Effector memory CD4-positive, alpha-beta T cell (primary cell): ENCODE results near the gene ACMSD.

Experiments used
- DNase-seq, 3 donors: peaks; one replicate each; pipeline ENCODE4 v3.0.0-alpha.2; 2020
- H3K27ac ChIP-seq: 2 replicates; pipeline ENCODE4 v1.7.0; 2013; ENCODE audit warnings: mild to moderate bottlenecking, low read length, moderate library complexity; ENCODE audit not compliant: insufficient read depth, poor library complexity, severe bottlenecking
- H3K27me3 ChIP-seq: replicated peaks from 2 replicates; pipeline ENCODE4 v1.7.0; 2013; ENCODE audit warnings: mild to moderate bottlenecking, low read length; ENCODE audit not compliant: insufficient read depth, control insufficient read depth, poor library complexity, severe bottlenecking
- H3K36me3 ChIP-seq: 2 replicates; pipeline ENCODE4 v1.7.0; 2013; ENCODE audit warnings: mild to moderate bottlenecking, low read length, moderate library complexity; ENCODE audit not compliant: control insufficient read depth, insufficient read depth
- H3K4me1 ChIP-seq: 2 replicates; pipeline ENCODE4 v1.7.0; 2013; ENCODE audit warnings: low read length, mild to moderate bottlenecking; ENCODE audit not compliant: control insufficient read depth, insufficient read depth, poor library complexity, severe bottlenecking
- H3K4me3 ChIP-seq: 2 replicates; pipeline ENCODE4 v1.7.0; 2013; ENCODE audit warnings: low read length, low read depth, mild to moderate bottlenecking; ENCODE audit not compliant: insufficient read depth, poor library complexity, severe bottlenecking
- H3K9me3 ChIP-seq: 2 replicates; pipeline ENCODE4 v1.7.0; 2013; ENCODE audit warnings: mild to moderate bottlenecking, low read length, moderate library complexity; ENCODE audit not compliant: control insufficient read depth

Gene ACMSD

DNA sequence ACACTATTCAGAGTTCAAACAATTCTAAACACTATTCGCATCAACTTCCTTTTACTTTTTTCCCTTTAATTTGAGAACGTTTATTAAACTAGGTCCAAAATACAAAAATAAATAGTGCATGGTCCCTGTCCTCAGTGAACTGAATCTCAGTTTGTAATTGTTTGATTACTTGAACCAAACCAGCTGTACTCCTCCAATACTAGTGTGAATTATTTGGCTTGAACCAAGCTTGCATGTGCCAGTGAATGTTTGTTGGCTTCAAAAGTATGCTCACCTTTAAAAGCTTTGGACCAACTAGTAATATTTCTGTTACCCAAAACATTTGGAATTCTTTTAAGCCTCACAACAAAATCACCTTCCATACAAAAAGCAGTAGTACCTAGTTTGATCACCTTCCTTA lies 95.7 kb downstream of the ACMSD start:
- Histone ChIP-seq H3K36me3 (peaks cover 20% of the 10 kb centered on the region), H3K27ac (no peak overlapping the region), H3K4me1 (peaks cover 15% of the 10 kb centered on the region), H3K9me3 (no peaks in the 10 kb centered on the region), H3K27me3 (no peaks in the 10 kb centered on the region), H3K4me3 (no peak overlapping the region)
- DNase-seq: no peak

DNA sequence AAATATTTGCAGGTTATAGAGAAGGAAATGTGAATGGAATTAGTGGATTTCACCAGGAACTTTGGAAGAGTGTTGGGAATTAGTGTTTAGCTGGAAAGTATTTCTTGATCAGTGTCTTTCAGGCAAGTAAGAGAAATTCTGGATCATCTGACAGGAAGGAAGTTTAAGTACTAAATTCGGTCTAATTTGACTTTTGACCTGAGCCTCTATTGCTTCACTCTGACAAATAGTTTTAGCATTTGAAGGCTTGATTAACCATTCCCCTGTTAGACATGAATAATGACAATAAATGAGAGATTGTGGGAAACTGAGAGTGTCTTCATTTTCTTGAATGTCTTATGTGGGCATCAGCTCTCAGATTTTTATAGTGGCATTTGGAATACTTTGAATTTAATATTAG lies 96.2 kb downstream of the ACMSD start:
- H3K4me3 ChIP-seq: no peak overlapping the region
- H3K27ac ChIP-seq: no peak overlapping the region

DNA sequence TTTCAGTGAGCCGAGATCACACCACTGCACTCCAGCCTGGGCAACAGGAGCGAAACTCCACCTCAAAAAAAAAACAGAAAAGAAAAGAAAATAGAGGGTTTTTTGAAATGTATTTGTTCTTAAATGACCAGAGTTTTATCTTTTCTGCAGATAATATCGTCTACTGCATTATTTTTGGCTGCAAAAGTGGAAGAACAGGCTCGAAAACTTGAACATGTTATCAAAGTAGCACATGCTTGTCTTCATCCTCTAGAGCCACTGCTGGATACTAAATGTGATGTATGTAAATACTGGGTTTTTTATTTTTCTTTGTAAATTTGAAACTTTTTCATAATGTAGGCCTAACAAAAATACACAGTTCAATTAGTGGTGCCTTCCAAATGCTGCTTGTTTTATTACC lies 98.3 kb downstream of the ACMSD start:
- H3K27me3 ChIP-seq: no peaks in the 10 kb centered on the region
- DNase-seq: no peak
- no peaks in the 10 kb centered on the region for H3K9me3 ChIP-seq
- no peak overlapping the region for H3K4me3 ChIP-seq
- peaks cover 15% of the 10 kb centered on the region for H3K4me1 ChIP-seq
- H3K27ac ChIP-seq: no peak overlapping the region
- H3K36me3 ChIP-seq: peaks cover 38% of the 10 kb centered on the region

More for the DNA sequence above, 96.2 kb downstream of the ACMSD start:
- Histone ChIP-seq H3K27me3 (no peaks in the 10 kb centered on the region), H3K4me1 (peaks cover 15% of the 10 kb centered on the region), H3K9me3 (no peaks in the 10 kb centered on the region), H3K36me3 (peaks cover 21% of the 10 kb centered on the region)
- DNase-seq: no peak

DNA sequence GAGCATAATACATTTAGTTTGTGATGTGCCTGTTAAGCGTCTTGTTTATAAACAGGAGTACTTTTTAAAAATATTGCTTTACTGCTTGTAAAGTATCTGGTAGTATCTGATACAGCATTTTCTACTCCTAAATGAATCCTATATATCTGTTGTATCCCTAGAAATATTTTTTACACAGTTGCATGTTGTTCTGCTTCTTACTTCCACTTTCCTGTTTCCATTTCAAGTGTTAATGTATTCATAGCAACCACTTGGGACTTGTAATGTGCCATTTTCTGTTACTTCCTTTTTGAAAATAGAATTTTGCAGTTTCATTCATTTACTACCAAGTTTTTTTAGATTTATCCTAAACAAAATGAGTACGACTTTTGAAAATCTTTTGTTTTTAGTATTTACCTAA lies 105.1 kb downstream of the ACMSD start:
- Histone ChIP-seq H3K36me3 (peaks cover 55% of the 10 kb centered on the region), H3K27ac (no peak overlapping the region), H3K4me1 (no peaks in the 10 kb centered on the region), H3K27me3 (no peaks in the 10 kb centered on the region), H3K9me3 (no peaks in the 10 kb centered on the region), H3K4me3 (no peak overlapping the region)
- DNase-seq: no peak

DNA sequence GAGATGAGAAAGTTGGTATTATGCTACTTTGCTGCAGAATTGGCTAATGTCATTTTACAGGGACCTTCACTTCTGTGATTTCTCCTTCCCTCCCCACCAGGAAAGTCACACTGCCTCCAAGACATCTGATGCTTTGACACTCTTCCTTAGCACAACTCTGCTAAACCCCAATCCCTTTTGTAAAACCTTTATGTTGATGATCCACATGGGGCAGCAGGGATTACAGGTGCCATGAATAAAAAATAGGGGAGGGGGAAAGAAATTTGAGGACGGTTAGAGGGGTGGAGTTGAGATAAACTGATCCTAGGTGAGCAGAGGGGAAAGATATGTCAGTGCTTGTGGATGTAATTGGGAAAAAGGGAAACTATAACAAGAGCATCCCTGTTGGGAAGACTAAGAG lies 106.6 kb downstream of the ACMSD start:
- Histone ChIP-seq H3K4me1 (no peaks in the 10 kb centered on the region), H3K27me3 (no peaks in the 10 kb centered on the region), H3K36me3 (peaks cover 55% of the 10 kb centered on the region), H3K27ac (no peak overlapping the region), H3K4me3 (no peak overlapping the region), H3K9me3 (no peaks in the 10 kb centered on the region)
- DNase-seq: no peak

DNA sequence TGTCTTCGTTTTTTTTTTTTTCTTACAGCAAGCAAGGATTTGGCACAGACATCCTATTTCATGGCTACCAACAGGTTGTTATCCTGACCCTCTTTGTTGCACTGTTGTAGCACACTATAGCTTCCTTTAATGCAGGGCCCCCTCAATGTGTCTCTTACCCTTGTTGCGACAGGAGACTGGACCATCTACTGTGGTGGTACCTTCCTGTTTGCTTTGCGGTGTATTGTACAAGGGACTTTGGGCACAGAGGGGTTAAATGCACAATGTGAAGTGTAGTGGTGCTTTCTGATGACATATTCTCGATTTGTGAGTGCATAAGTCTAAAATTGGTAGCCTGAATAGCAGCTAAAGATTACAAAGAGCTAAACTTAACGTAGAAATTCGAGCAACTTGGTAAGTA lies 107.7 kb downstream of the ACMSD start:
- Histone ChIP-seq H3K4me1 (no peaks in the 10 kb centered on the region), H3K36me3 (peaks cover 54% of the 10 kb centered on the region), H3K27me3 (no peaks in the 10 kb centered on the region), H3K27ac (no peak overlapping the region), H3K9me3 (no peaks in the 10 kb centered on the region), H3K4me3 (no peak overlapping the region)
- no peak for DNase-seq

DNA sequence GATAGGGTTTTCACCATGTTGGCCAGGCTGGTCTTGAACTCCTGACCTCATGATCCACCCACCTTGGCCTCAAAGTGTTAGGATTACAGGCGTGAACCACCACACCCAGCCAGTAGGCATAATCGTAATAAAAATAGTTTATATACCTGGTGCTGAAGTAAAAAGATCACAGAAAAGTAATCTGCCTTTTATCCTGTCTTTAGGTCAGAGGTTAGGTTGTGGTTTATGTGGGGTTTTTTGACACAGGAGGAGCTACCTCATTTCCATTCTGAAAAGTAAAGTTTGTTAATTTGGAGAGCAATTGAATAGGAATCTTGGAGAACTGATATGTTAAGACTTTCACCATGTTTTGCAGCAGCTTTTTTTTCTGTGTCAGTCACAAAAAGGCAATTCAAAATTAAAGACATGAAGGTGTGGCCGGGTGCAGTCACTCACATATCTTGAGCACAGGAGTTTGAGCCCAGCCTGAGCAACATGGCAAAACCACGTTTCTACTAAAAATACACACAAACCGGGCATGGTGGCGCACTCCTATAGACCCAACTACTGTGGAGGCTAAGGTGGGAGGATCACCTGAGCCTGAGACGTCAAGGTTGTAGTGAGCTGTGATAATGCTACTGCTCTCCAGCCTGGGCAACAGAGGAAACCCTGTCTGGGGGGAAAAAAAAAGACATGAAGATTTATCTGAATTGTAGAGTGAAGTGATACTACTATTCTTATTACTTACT lies 111.7 kb downstream of the ACMSD start:
- Histone ChIP-seq H3K36me3 (peaks cover 74% of the 10 kb centered on the region), H3K4me3 (no peak overlapping the region), H3K27me3 (no peaks in the 10 kb centered on the region)

DNA sequence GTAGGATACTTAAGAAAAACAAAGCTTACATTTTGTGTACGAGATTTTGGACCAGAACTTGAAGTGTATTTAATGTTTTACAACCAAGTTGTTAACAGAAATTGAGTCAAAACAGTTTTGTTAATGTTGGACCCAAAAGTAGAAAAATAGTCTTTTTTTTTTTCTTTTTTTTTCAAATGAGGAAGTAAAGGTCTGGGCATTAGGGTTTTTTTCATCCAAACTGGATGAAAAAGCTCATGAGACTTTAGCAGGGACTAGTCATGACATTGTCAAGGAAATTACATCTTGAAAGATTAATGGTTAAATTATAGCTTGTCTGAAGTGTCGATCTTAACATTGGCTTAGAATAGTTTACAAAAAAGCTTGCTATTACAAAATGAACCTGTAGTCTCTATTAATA lies 112.5 kb downstream of the ACMSD start:
- H3K4me3 ChIP-seq: no peak overlapping the region
- H3K36me3 ChIP-seq: peaks cover 71% of the 10 kb centered on the region
- H3K27ac ChIP-seq: no peak overlapping the region
- no peak for DNase-seq
- H3K27me3 ChIP-seq: no peaks in the 10 kb centered on the region
- no peaks in the 10 kb centered on the region for H3K4me1 ChIP-seq
- H3K9me3 ChIP-seq: no peaks in the 10 kb centered on the region

More for the DNA sequence above, 111.7 kb downstream of the ACMSD start:
- H3K27ac ChIP-seq: no peak overlapping the region
- no peaks in the 10 kb centered on the region for H3K4me1 ChIP-seq
- no peaks in the 10 kb centered on the region for H3K9me3 ChIP-seq
- DNase-seq: no peak
